HG02798 (cell line): ENCODE results near the gene ICE2.

Experiments
- ATAC-seq: cut with Tn5 transposase; IDR thresholded peaks from one replicate; pipeline ENCODE4 v1.9.1; 2021; ENCODE audit warnings: mild to moderate bottlenecking; ENCODE audit not compliant: unreplicated experiment, poor library complexity

Gene ICE2

GRCh38 chr15:60478566-60479360, at the start of gene ICE2:
ICE2 (minus strand) TSS chr15:60479142; CDS start chr15:60477977, 1,165 bp downstream.
- peak; percentile 93 for ATAC-seq

GRCh38 chr15:60528530-60528929, 49.6 kb upstream of the ICE2 start:
- no peak for ATAC-seq

GRCh38 chr15:60527456-60527855, 48.5 kb upstream of the ICE2 start:
- no peak for ATAC-seq

- no peak for ATAC-seq
Observed at GRCh38 chr15:60526127-60526616, 47.2 kb upstream of the ICE2 start.

- ATAC-seq, result no peak
Observed at GRCh38 chr15:60525341-60526039, 46.5 kb upstream of the ICE2 start.

- no peak for ATAC-seq
Observed at GRCh38 chr15:60523056-60523455, 44.1 kb upstream of the ICE2 start.

- peak; percentile 64 for ATAC-seq
Observed at GRCh38 chr15:60520825-60521368, 42.0 kb upstream of the ICE2 start.

- peak; percentile 53 for ATAC-seq
Observed at GRCh38 chr15:60520013-60520824, 41.3 kb upstream of the ICE2 start.

- ATAC-seq, result no peak
Observed at GRCh38 chr15:60519218-60519617, 40.3 kb upstream of the ICE2 start.

GRCh38 chr15:60518511-60518910, 39.6 kb upstream of the ICE2 start:
- no peak for ATAC-seq

- ATAC-seq, result no peak
Observed at GRCh38 chr15:60514261-60514881, 35.4 kb upstream of the ICE2 start.

GRCh38 chr15:60513676-60514075, 34.7 kb upstream of the ICE2 start:
- ATAC-seq, result no peak

- no peak for ATAC-seq
Observed at GRCh38 chr15:60512937-60513336, 34.0 kb upstream of the ICE2 start.

- no peak for ATAC-seq
Observed at GRCh38 chr15:60511351-60512031, 32.5 kb upstream of the ICE2 start.

GRCh38 chr15:60510006-60510405, 31.1 kb upstream of the ICE2 start:
- no peak for ATAC-seq

- no peak for ATAC-seq
Observed at GRCh38 chr15:60509470-60509869, 30.5 kb upstream of the ICE2 start.

GRCh38 chr15:60508442-60508841, 29.5 kb upstream of the ICE2 start:
- ATAC-seq, result no peak

- peak; percentile 91 for ATAC-seq
Observed at GRCh38 chr15:60507596-60508424, 28.9 kb upstream of the ICE2 start.

GRCh38 chr15:60496853-60497252, 17.9 kb upstream of the ICE2 start:
- ATAC-seq, result no peak
